OCI-LY1 (cell line): Measurements from ENCODE around the gene TSPAN3.

ENCODE experiments used
- H2AFZ ChIP-seq: fragments of 200-600 bp; sonication (generic), shearing (Covaris generic); 2 replicates; pipeline ENCODE4 v1.6.0; 2014; ENCODE audit warnings: antibody characterized with exemption, mild to moderate bottlenecking, low read length
- H3F3A ChIP-seq: fragments of 200-600 bp; sonication (generic), shearing (Covaris generic); 2 replicates; pipeline ENCODE4 v1.6.0; 2014; ENCODE audit warnings: mild to moderate bottlenecking, antibody characterized with exemption, low read length, moderate library complexity; ENCODE audit not compliant: insufficient read depth
- H3K27ac ChIP-seq: fragments of 200-600 bp; sonication (generic); 2 replicates; pipeline ENCODE4 v1.5.1; 2014; ENCODE audit warnings: low read length, mixed run types, mild to moderate bottlenecking, low read depth; ENCODE audit not compliant: poor library complexity, severe bottlenecking
- H3K27me3 ChIP-seq: fragments of 200-600 bp; sonication (generic); 2 replicates; pipeline ENCODE4 v1.6.0; 2014; ENCODE audit warnings: antibody characterized with exemption, mild to moderate bottlenecking, low read length, moderate library complexity; ENCODE audit not compliant: insufficient read depth
- H3K36me3 ChIP-seq: fragments of 200-600 bp; sonication (generic); 2 replicates; pipeline ENCODE4 v1.6.1; 2014; ENCODE audit warnings: mild to moderate bottlenecking, antibody characterized with exemption, low read length, moderate library complexity, mixed read lengths; ENCODE audit not compliant: insufficient read depth
- H3K4me1 ChIP-seq: fragments of 200-600 bp; sonication (generic); 2 replicates; pipeline ENCODE4 v1.5.1; 2014; ENCODE audit warnings: mild to moderate bottlenecking, low read length, moderate library complexity; ENCODE audit not compliant: insufficient read depth, severe bottlenecking
- H3K4me2 ChIP-seq: fragments of 200-600 bp; sonication (generic), shearing (Covaris generic); 2 replicates; pipeline ENCODE4 v1.6.1; 2014; ENCODE audit warnings: low read length
- H3K4me3 ChIP-seq: fragments of 200-600 bp; sonication (generic); 2 replicates; pipeline ENCODE4 v1.5.1; 2014; ENCODE audit warnings: low read length, low read depth, mild to moderate bottlenecking, mixed read lengths; ENCODE audit not compliant: poor library complexity, severe bottlenecking
- H3K79me2 ChIP-seq: fragments of 200-600 bp; shearing (Covaris generic); 2 replicates; pipeline ENCODE4 v1.6.1; 2016; ENCODE audit warnings: mixed run types, low read length, mixed read lengths; ENCODE audit not compliant: insufficient read depth
- H3K9ac ChIP-seq: fragments of 200-600 bp; sonication (generic), shearing (Covaris generic); 2 replicates; pipeline ENCODE4 v1.6.1; 2014; ENCODE audit warnings: mild to moderate bottlenecking, low read length, mixed read lengths
- H3K9me2 ChIP-seq: fragments of 200-600 bp; sonication (generic), shearing (Covaris generic); 2 replicates; pipeline ENCODE4 v1.6.1; 2014; ENCODE audit warnings: low read depth, mild to moderate bottlenecking, low read length, mixed read lengths
- H3K9me3 ChIP-seq: fragments of 200-600 bp; shearing (Covaris generic); 2 replicates; pipeline ENCODE4 v1.6.1; 2014; ENCODE audit warnings: low read length, mixed read lengths
- H4K20me1 ChIP-seq: fragments of 200-600 bp; sonication (generic), shearing (Covaris generic); 2 replicates; pipeline ENCODE4 v1.6.0; 2016; ENCODE audit warnings: mild to moderate bottlenecking, low read length; ENCODE audit not compliant: insufficient read depth
- EZH2 ChIP-seq: fragments of 200-600 bp; sonication (generic), shearing (Covaris generic); IDR thresholded peaks from 2 replicates; pipeline ENCODE4 v1.8.0; 2017; ENCODE audit warnings: borderline replicate concordance, mixed run types, mild to moderate bottlenecking, antibody characterized with exemption, low read length, moderate library complexity, mixed read lengths
- TF ChIP-seq, protein P1 (sequence below): fragments of 200-600 bp; sonication (generic), shearing (Covaris generic); IDR thresholded peaks from 2 replicates; pipeline ENCODE4 v1.5.1; 2017; ENCODE audit warnings: mild to moderate bottlenecking, antibody characterized with exemption, low read length, moderate library complexity, mixed read lengths

The TSPAN3 gene

DNA sequence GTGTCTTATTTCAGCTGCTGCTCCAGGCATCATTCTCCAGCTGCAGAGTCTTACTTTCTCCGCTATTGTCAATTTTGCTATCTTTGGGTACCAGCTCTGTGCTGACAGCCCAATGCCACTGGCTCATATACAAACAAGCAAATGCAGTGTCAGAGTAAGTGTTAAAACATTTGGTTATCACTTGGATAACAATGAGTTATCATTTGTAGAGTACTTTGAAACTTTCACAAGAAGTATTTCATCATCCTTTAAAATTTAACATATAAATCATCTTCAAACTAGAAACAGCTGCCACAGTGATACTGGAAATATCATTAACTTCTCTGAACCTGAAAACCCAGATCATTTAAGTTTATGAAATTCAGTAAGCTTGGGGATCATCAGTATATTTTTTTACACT, 13.8 kb downstream of the TSPAN3 start:
- H3K9me2 ChIP-seq: no peaks in the 10 kb centered on the region
- H4K20me1 ChIP-seq: no peaks in the 10 kb centered on the region
- H3K9me3 ChIP-seq: no peaks in the 10 kb centered on the region
- H3K4me2 ChIP-seq: no peak overlapping the region
- H3K9ac ChIP-seq: no peak overlapping the region
- no peak overlapping the region for H2AFZ ChIP-seq
- peaks cover 28% of the 10 kb centered on the region for H3K4me1 ChIP-seq
- TF ChIP-seq EZH2: no peak
- TF ChIP-seq, protein P1, sequence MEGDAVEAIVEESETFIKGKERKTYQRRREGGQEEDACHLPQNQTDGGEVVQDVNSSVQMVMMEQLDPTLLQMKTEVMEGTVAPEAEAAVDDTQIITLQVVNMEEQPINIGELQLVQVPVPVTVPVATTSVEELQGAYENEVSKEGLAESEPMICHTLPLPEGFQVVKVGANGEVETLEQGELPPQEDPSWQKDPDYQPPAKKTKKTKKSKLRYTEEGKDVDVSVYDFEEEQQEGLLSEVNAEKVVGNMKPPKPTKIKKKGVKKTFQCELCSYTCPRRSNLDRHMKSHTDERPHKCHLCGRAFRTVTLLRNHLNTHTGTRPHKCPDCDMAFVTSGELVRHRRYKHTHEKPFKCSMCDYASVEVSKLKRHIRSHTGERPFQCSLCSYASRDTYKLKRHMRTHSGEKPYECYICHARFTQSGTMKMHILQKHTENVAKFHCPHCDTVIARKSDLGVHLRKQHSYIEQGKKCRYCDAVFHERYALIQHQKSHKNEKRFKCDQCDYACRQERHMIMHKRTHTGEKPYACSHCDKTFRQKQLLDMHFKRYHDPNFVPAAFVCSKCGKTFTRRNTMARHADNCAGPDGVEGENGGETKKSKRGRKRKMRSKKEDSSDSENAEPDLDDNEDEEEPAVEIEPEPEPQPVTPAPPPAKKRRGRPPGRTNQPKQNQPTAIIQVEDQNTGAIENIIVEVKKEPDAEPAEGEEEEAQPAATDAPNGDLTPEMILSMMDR: no peak
- H3K27me3 ChIP-seq: no peaks in the 10 kb centered on the region
- peaks cover 27% of the 10 kb centered on the region for H3K36me3 ChIP-seq
- no peak overlapping the region for H3K27ac ChIP-seq
- no peak overlapping the region for H3K4me3 ChIP-seq
- H3K79me2 ChIP-seq: peaks cover 18% of the 10 kb centered on the region
- H3F3A ChIP-seq: no peaks in the 10 kb centered on the region

DNA sequence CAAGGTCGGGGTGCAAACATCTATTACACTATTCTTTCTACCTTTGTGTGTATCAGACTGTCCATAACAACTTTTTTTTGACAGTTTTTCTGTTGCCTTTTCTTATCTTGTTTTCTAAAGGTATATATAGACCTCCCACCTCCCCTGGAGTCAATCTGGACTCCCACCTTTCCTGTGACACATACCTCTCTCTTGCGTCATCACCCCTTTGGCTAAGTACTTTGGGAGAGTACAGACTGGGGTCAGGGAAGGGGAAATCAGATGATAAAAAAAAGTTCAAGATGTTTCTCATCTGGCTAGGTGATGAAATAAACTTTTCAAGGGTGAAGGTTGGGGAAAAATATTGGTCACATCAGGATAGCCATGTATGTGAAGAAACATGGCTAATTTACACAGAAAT, 17.2 kb downstream of the TSPAN3 start:
- Histone ChIP-seq H3K27ac (no peak overlapping the region), H3K4me1 (no peaks in the 10 kb centered on the region), H3K4me3 (no peak overlapping the region), H3K79me2 (no peaks in the 10 kb centered on the region), H3K27me3 (no peaks in the 10 kb centered on the region), H3K9me2 (no peaks in the 10 kb centered on the region), H4K20me1 (no peaks in the 10 kb centered on the region), H3K9me3 (no peaks in the 10 kb centered on the region), H3K36me3 (peaks cover 54% of the 10 kb centered on the region), H3K9ac (no peak overlapping the region), H2AFZ (no peak overlapping the region), H3F3A (no peaks in the 10 kb centered on the region), H3K4me2 (no peak overlapping the region)
- TF ChIP-seq EZH2: no peak
- TF ChIP-seq, protein P1: no peak

DNA sequence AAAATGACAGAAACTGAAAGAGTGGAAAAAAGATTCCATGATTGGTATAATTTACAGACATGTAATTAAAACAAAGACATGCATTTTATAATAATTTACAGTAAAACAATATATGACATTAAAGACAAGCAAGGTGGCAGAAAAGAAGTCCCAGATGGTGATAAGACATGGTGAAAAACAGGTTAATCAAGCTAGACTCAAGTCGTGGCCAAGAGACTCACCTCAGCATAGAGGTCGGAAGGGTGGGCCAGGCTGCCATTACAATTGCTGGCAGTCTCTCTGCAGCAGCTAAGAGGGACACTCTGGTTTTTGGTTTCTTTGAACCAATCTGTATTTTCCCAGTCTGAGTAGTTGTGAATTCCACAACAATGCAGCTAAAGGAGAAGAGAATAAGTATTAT, 18.4 kb downstream of the TSPAN3 start:
- no peak for TF ChIP-seq EZH2
- TF ChIP-seq, protein P1: no peak
- Histone ChIP-seq H3K9ac (no peak overlapping the region), H3K9me2 (no peaks in the 10 kb centered on the region), H2AFZ (no peak overlapping the region), H4K20me1 (no peaks in the 10 kb centered on the region), H3K27me3 (no peaks in the 10 kb centered on the region), H3K4me2 (no peak overlapping the region), H3K4me3 (no peak overlapping the region), H3K36me3 (peaks cover 62% of the 10 kb centered on the region), H3K27ac (no peak overlapping the region), H3K9me3 (no peaks in the 10 kb centered on the region), H3K79me2 (no peaks in the 10 kb centered on the region), H3F3A (no peaks in the 10 kb centered on the region), H3K4me1 (no peaks in the 10 kb centered on the region)
